HG03378 (cell line): ENCODE measurements around the gene FASN.

ENCODE experiments used
- ATAC-seq: cut with Tn5 transposase; IDR thresholded peaks from one replicate; pipeline ENCODE4 v1.9.1; 2021; ENCODE audit warnings: mild to moderate bottlenecking, moderate library complexity; ENCODE audit not compliant: unreplicated experiment

FASN gene

GRCh38 chr17:82078433-82078832 is 19.6 kb downstream of the FASN start:
- ATAC-seq: no peak

GRCh38 chr17:82077617-82078358 is 20.2 kb downstream of the FASN start:
- no peak for ATAC-seq

- no peak for ATAC-seq
Measured at GRCh38 chr17:82076785-82077591, 21.0 kb downstream of the FASN start.

GRCh38 chr17:82076018-82076784 is 21.8 kb downstream of the FASN start:
- no peak for ATAC-seq

GRCh38 chr17:82073446-82073845 is 24.6 kb downstream of the FASN start:
- ATAC-seq: no peak

GRCh38 chr17:82072827-82073226 is 25.2 kb downstream of the FASN start:
- ATAC-seq: no peak

GRCh38 chr17:82070611-82071010 is 27.4 kb downstream of the FASN start:
- ATAC-seq: no peak

- no peak for ATAC-seq
Measured at GRCh38 chr17:82065638-82066303, 32.3 kb downstream of the FASN start, which contains the start of gene DUS1L. DUS1L (minus strand) TSS chr17:82065804; CDS start chr17:82065059, 745 bp downstream.

GRCh38 chr17:82065193-82065637 is 32.8 kb downstream of the FASN start:
- no peak for ATAC-seq

- ATAC-seq: no peak
Measured at GRCh38 chr17:82064433-82065192, 33.4 kb downstream of the FASN start.

- no peak for ATAC-seq
Measured at GRCh38 chr17:82063424-82064415, 34.3 kb downstream of the FASN start.

GRCh38 chr17:82062984-82063368 is 35.1 kb downstream of the FASN start:
- ATAC-seq: no peak

GRCh38 chr17:82062076-82062983 is 35.7 kb downstream of the FASN start:
- no peak for ATAC-seq

- no peak for ATAC-seq
Measured at GRCh38 chr17:82061047-82061925, 36.8 kb downstream of the FASN start.

GRCh38 chr17:82060614-82061013 is 37.4 kb downstream of the FASN start:
- ATAC-seq: no peak

GRCh38 chr17:82060001-82060380 is 38.0 kb downstream of the FASN start:
- no peak for ATAC-seq
